Forelimb muscle (tissue), 1 donor: ENCODE measurements around the gene ACCS. TPM values are rescaled to one million over a fixed set of nuclear protein-coding genes. Genes with fewer than 3 reads are reported as not detected.

Experiments used
- DNase-seq: peaks from one replicate; pipeline ENCODE4 v3.0.0-alpha.2; 2013; ENCODE audit warnings: low read depth
- polyA plus RNA-seq: library from polyadenylated mRNA; unstranded; fragments of 120-200 nt; gene quantifications from one replicate; pipeline ENCODE4 v1.2.1, GENCODE V29; 2013; ENCODE audit not compliant: insufficient read length

Gene ACCS
- polyA plus RNA-seq, 1 donor, result 25.5 TPM

DNA sequence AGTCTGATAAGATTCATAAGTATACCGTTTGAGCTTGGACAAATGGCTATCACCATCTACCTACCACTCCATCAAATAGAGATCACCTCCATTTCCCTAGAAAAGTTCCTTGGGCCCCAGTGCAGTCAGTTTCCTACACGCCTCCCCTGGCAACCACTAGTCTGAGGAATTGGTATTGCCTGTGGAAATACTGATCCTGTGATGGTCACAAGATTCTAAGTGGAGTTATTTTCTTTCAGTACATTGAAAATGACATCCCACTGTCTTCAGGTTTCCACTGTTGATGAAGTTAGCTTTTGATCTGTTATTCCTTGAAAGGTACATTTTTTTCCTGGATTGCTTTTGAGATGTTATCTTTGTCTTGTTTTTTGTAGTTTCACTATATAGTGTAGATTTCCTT is 22.9 kb upstream of the ACCS start:
- DNase-seq, result no peak

DNA sequence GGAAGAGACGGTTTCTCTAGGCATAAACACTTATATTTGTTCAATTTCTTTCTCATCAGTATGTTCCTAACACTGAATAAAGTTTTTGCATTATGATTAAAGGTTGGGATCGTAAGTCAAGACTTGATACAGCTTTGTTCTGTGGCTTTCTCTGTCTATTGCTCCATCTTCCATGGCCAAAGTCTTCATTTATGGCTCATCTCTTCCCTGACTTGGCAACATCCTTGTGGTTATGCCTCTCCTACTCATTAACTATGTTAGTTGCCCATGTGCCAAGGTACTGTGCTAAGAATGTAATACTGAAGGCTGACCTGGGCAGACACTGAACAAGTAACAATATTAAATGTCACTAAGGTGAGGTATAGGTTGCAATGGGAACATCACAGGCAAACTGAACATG is 19.9 kb upstream of the ACCS start:
- no peak for DNase-seq

- DNase-seq, result no peak
These were observed 18.8 kb upstream of the ACCS start for GRCh38 chr11:44047298-44047697.

DNA sequence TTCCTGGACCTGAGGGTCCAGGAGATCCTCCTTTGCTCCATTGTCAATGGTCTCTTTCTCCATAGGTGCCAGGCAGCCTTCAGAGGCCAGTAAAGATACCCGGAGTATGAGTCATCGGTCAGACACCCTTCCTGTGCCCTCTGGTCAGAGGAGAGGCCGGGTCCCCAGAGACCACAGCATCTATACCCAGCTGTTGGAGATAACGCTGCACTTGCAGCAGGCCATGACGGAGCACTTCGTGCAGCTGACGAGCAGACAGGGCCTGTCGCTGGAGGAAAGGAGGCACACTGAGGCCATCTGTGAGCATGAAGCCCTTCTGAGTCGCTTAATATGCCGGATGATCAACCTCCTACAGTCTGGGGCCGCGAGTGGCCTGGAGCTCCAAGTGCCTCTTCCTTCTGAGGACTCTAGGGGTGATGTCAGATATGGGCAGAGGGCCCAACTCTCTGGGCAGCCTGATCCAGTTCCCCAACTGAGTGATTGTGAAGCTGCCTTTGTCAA is 18.1 kb upstream of the ACCS start, which contains the start of gene ACCSL:
TSS of gene ACCSL (plus strand) at position 51 of the 501 bp plus-strand sequence. CDS start at position 107, 56 bp downstream.
- DNase-seq, result no peak

- no peak for DNase-seq
These were observed 16.2 kb upstream of the ACCS start for GRCh38 chr11:44049832-44050231.

DNA sequence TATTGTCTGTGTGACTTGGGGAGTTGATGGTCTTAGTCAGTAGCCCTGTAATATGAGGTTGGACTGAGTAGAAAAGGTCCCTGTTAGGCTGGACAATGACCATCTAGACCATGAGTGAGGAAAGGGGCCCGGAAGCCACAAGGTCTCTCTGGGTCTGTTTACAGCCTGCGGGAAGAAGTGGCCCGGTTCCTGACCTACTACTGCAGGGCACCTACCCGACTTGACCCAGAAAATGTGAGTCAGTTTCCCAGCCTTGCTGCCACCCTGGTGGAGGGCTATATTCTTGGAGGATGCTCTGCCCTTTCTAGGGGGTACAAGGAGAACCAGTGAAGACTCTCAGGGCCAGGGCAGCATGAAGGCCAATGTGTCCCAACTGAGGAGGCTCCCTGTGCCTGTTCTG is 14.9 kb upstream of the ACCS start:
- DNase-seq, result no peak

DNA sequence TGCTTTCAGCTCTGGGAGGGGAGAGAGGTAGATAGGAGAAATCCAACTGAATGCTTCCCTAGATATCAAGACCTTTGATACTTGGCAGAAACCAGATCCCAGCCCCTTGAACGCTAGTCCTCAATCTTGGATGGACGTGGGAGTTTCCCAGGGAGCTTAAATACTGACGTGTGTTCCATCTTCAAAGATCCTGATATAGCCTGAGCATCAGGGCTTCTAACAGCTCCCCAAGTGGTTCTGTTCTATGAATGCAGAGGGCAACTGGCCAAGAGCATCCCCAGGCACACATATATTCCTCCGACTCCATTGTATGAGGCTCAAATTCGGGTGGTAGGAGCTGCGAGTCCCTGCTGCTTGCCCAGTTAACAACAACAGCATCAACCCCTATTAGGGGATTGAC is 8.7 kb upstream of the ACCS start:
- no peak for DNase-seq

DNA sequence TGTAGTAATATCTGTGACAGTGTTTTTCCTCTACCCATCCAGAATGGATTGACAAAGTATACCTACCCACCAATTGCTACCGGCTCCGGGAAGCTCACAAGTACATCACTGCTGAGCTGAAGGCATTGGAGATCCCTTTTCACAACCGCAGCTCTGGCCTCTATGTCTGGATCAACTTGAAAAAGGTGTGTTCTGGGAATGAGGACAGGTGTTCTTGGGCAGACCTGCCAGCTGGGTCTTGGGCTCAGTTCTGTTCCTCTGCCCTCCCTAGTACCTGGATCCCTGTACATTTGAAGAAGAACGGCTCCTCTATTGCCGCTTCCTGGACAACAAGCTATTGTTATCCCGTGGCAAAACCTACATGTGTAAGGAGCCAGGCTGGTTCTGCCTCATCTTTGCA is 7.8 kb upstream of the ACCS start:
- no peak for DNase-seq

DNA sequence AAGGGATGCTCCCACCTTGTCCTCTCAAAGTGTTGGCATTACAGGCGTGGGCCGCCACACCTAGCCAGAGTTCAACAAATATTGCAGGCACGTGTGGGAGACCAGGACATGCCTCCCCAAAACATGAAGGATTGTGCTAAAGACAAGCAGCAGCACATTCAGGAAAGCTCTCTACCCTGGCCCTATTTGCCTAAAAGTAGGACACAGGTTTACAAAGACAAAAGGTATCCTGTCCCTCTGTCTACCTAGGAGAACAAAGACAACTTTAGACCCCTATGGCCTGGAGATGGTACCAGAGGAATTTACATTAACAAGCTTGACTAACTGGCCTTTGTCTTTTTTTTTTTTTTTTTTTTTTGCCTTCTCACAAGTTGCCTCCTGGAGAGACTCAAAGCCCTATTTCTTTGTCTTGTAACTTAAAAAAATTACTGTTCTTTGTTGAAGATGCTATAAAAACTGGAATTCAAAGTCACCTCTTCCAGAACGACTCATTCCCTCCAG is 859 bp upstream of the ACCS start:
- peak; percentile 1 for DNase-seq

DNA sequence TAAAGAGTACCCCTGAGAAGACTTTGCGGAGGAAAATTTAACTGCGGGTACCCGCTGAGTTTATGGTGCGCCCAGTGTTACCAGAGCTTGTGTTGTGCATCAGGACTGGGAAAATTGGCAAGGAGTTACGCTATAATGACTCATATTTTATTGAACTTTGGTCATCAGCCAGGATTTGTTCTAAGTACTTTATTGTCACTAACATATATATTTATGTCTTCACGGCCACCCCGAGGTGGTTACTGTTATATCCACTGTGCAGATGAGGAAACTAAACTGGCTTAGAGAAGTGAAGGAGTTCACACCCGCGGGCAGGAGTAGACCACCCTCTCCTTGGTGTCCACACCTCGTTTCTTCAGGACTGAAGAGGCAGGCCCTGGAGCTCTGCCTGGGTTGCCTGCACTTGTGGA is 667 bp downstream of the ACCS start:
- DNase-seq, result peak; percentile 14

GRCh38 chr11:44067266-44067665 is 1.2 kb downstream of the ACCS start:
- no peak for DNase-seq

DNA sequence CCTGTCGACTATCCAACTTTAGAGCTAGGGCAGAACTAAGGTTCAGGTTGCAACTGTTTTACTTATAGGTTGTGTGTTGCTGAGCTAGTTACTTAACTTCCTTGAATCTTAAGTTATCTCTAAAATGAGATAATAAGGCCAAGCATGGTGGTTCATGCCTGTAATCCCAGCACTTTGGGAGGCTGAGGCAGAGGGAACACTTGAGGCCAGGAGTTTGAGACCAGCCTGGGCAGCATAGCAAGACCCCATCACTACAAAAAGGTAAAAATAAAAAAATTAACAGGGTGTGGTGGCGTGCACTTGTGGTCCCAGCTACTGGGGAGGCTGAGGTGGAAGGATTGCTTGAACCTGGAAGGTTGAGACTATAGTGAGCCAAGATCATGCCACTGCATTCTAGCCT is 2.1 kb downstream of the ACCS start:
- DNase-seq, result no peak

- DNase-seq, result no peak
These were observed 5.1 kb downstream of the ACCS start for GRCh38 chr11:44071157-44071556.

- no peak for DNase-seq
These were observed 6.9 kb downstream of the ACCS start for GRCh38 chr11:44072757-44073658.

DNA sequence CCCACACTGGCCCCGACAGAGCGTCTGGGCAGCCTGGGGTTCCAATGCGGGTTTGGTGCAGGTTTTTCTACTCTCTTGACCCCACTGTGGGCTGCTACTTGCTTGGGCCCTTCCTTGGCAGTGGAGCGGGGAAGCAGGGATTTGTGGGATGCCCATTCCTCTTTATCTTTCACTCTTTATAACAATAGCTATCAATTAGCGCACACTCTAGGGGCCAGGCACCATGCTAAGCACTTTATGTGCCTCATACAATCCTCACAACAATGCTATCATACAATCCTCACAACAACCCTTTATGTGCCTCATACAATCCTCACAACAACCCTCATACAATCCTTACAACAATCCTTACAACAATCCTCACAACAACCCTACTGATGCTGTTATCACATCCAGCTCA is 12.7 kb downstream of the ACCS start:
- no peak for DNase-seq

DNA sequence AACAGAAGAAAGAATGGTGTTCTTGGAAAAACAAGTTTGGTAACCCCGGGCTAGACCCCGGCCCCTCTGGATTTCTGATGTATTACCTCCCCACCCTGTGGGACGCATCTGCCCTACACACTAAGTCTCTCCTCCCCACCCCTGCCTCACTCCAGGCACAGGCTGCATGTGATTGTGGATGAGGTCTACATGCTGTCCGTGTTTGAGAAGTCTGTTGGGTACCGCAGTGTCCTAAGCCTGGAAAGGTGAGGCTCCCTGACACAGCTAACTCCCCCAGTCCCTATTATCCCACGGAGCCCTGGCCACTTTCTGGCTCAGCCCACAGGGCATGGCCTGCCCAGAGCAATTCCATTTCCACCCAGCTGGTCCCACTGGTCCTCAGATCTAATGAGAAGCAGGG is 13.3 kb downstream of the ACCS start:
- no peak for DNase-seq

GRCh38 chr11:44080951-44081350 is 14.9 kb downstream of the ACCS start:
- DNase-seq, result no peak

GRCh38 chr11:44082645-44083044 is 16.6 kb downstream of the ACCS start:
- no peak for DNase-seq

GRCh38 chr11:44083433-44083832 is 17.4 kb downstream of the ACCS start:
- no peak for DNase-seq

DNA sequence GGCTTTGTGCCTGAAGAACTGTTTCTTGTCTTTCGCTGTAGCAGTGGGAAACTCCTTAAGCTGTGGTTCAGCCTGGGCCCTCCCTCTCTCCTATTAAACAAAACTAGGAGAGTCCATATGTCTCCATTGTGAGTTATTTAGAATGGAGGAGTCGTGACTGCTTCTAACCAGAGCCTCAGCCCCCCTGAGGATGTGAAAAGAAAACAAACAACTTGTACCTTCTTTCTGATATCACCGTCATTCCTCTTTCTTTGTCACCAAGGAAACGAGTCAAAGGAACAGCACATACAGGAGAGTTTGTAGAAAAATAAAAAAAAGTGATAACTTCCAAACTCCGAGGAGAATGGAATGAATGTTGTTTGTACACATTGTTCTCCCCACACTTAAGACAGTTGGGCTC is 17.8 kb downstream of the ACCS start:
- DNase-seq, result no peak

DNA sequence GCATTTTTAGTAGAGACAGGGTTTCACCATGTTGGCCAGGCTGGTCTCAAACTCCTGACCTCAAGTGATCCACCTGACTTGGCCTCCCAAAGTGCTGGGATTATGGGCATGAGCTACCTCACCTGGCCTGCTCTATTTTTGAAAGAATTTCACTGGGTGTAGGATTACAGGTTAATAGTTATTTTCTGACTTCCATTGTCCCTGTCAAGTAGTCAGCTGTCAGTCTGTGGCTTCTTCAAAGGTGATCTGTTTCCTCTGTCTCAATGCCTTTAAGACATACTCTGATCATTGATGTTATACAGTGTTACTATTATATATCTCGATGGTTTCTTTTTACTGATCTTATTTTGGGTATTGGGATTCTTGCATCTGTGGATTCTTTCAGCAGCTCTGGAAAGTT is 19.3 kb downstream of the ACCS start:
- no peak for DNase-seq

- no peak for DNase-seq
These were observed 22.3 kb downstream of the ACCS start for GRCh38 chr11:44088377-44088776.

GRCh38 chr11:44088871-44089270 is 22.8 kb downstream of the ACCS start:
- no peak for DNase-seq
